ENCODE data around the gene ARHGAP28.
"Not testable (repeated sequence)": the region's sequence is repeated elsewhere in the genome, so short reads cannot be mapped to it uniquely, and the experiment has no call there.

The ARHGAP28 gene

GRCh38 chr18:6934859-6935258, 205.3 kb downstream of the ARHGAP28 start:
- H3K4me1 ChIP-seq (ENCODE audit: control insufficient read depth, low read length) = no peaks in the 10 kb centered on the region
- H4K20me1 ChIP-seq (ENCODE audit: control insufficient read depth, insufficient read depth, low read depth, low read length) = no peaks in the 10 kb centered on the region
- no peak overlapping the region for H3K4me3 ChIP-seq (ENCODE audit: low read length)
- H3K9me2 ChIP-seq (replicated peaks; ENCODE audit: control insufficient read depth, low read length) = no peaks in the 10 kb centered on the region
- H3K36me3 ChIP-seq (ENCODE audit: control insufficient read depth, low read length) = no peaks in the 10 kb centered on the region
- H3F3A ChIP-seq (ENCODE audit: control insufficient read depth, insufficient read depth) = no peaks in the 10 kb centered on the region
- H3K9me3 ChIP-seq (ENCODE audit: control insufficient read depth, insufficient read depth, low read length) = no peaks in the 10 kb centered on the region
- no peak for TF ChIP-seq CTCF (IDR thresholded peaks at IDR 0.05; ENCODE audit: low read depth, low read length, poor library complexity, severe bottlenecking)
- TF ChIP-seq EZH2phosphoT487 (IDR thresholded peaks at IDR 0.05; ENCODE audit: borderline replicate concordance, low read length) = no peak
- no peak overlapping the region for H3K4me2 ChIP-seq (ENCODE audit: low read length)
- no peak overlapping the region for H3K27ac ChIP-seq (ENCODE audit: low read depth, low read length)
- no peaks in the 10 kb centered on the region for H3K27me3 ChIP-seq (ENCODE audit: control insufficient read depth, low read length)
- no peaks in the 10 kb centered on the region for H3K79me2 ChIP-seq (ENCODE audit: control insufficient read depth, low read length)

- Histone ChIP-seq H3K9me3 (ENCODE audit: control insufficient read depth, insufficient read depth, low read length) (no peaks in the 10 kb centered on the region), H3F3A (ENCODE audit: control insufficient read depth, insufficient read depth) (no peaks in the 10 kb centered on the region), H3K4me1 (ENCODE audit: control insufficient read depth, low read length) (no peaks in the 10 kb centered on the region), H3K4me2 (ENCODE audit: low read length) (no peak overlapping the region), H3K27me3 (ENCODE audit: control insufficient read depth, low read length) (no peaks in the 10 kb centered on the region), H3K4me3 (ENCODE audit: low read length) (no peak overlapping the region), H3K9me2 (replicated peaks; ENCODE audit: control insufficient read depth, low read length) (no peaks in the 10 kb centered on the region), H3K27ac (ENCODE audit: low read depth, low read length) (no peak overlapping the region), H3K36me3 (ENCODE audit: control insufficient read depth, low read length) (no peaks in the 10 kb centered on the region), H3K79me2 (ENCODE audit: control insufficient read depth, low read length) (no peaks in the 10 kb centered on the region), H4K20me1 (ENCODE audit: control insufficient read depth, insufficient read depth, low read depth, low read length) (no peaks in the 10 kb centered on the region)
- TF ChIP-seq EZH2phosphoT487 (IDR thresholded peaks at IDR 0.05; ENCODE audit: borderline replicate concordance, low read length) (no peak), CTCF (IDR thresholded peaks at IDR 0.05; ENCODE audit: low read depth, low read length, poor library complexity, severe bottlenecking) (no peak)
Observed at GRCh38 chr18:6938003-6938402, 208.5 kb downstream of the ARHGAP28 start.

- H3K4me1 ChIP-seq (ENCODE audit: control insufficient read depth, low read length); H3K4me2 ChIP-seq (ENCODE audit: low read length); H4K20me1 ChIP-seq (ENCODE audit: control insufficient read depth, insufficient read depth, low read depth, low read length); H3K9me3 ChIP-seq (ENCODE audit: control insufficient read depth, insufficient read depth, low read length); H3K36me3 ChIP-seq (ENCODE audit: control insufficient read depth, low read length); H3K27ac ChIP-seq (ENCODE audit: low read depth, low read length); H3K27me3 ChIP-seq (ENCODE audit: control insufficient read depth, low read length); H3K79me2 ChIP-seq (ENCODE audit: control insufficient read depth, low read length); H3K9me2 ChIP-seq (replicated peaks; ENCODE audit: control insufficient read depth, low read length); H3F3A ChIP-seq (ENCODE audit: control insufficient read depth, insufficient read depth); H3K4me3 ChIP-seq (ENCODE audit: low read length): not testable (repeated sequence)
Observed at GRCh38 chr18:6938403-6938802, 208.9 kb downstream of the ARHGAP28 start.

- Histone ChIP-seq H3K4me3 (ENCODE audit: low read length) (no peak overlapping the region), H3K4me2 (ENCODE audit: low read length) (no peak overlapping the region), H3F3A (ENCODE audit: control insufficient read depth, insufficient read depth) (no peaks in the 10 kb centered on the region), H3K9me2 (replicated peaks; ENCODE audit: control insufficient read depth, low read length) (no peaks in the 10 kb centered on the region), H3K36me3 (ENCODE audit: control insufficient read depth, low read length) (no peaks in the 10 kb centered on the region), H4K20me1 (ENCODE audit: control insufficient read depth, insufficient read depth, low read depth, low read length) (no peaks in the 10 kb centered on the region), H3K27me3 (ENCODE audit: control insufficient read depth, low read length) (no peaks in the 10 kb centered on the region), H3K4me1 (ENCODE audit: control insufficient read depth, low read length) (no peaks in the 10 kb centered on the region), H3K27ac (ENCODE audit: low read depth, low read length) (no peak overlapping the region), H3K79me2 (ENCODE audit: control insufficient read depth, low read length) (no peaks in the 10 kb centered on the region), H3K9me3 (ENCODE audit: control insufficient read depth, insufficient read depth, low read length) (no peaks in the 10 kb centered on the region)
- TF ChIP-seq CTCF (IDR thresholded peaks at IDR 0.05; ENCODE audit: low read depth, low read length, poor library complexity, severe bottlenecking) = no peak
- no peak for TF ChIP-seq EZH2phosphoT487 (IDR thresholded peaks at IDR 0.05; ENCODE audit: borderline replicate concordance, low read length)
Observed at GRCh38 chr18:6939972-6940371, 210.5 kb downstream of the ARHGAP28 start.
